Amniotic stem cell (primary cell): ENCODE results near the gene BMPER.

Experiments used
- DNase-seq: peaks from one replicate; lab custom pipeline; 2025; lab: John Stamatoyannopoulos, UW

The BMPER gene

GRCh38 chr7:34184466-34184865 lies 279.1 kb downstream of the BMPER start:
- DNase-seq, result no peak

GRCh38 chr7:34187798-34188307 lies 282.5 kb downstream of the BMPER start:
- no peak for DNase-seq

GRCh38 chr7:34189031-34189430 lies 283.7 kb downstream of the BMPER start:
- DNase-seq, result no peak

GRCh38 chr7:34190299-34190698 lies 285.0 kb downstream of the BMPER start:
- DNase-seq, result no peak

GRCh38 chr7:34191162-34191561 lies 285.8 kb downstream of the BMPER start:
- no peak for DNase-seq

- DNase-seq, result no peak
Measured at GRCh38 chr7:34191771-34192479, 286.6 kb downstream of the BMPER start.

- DNase-seq, result no peak
Measured at GRCh38 chr7:34192906-34193305, 287.6 kb downstream of the BMPER start.

GRCh38 chr7:34198231-34198641 lies 292.9 kb downstream of the BMPER start:
- DNase-seq, result no peak
